ENCODE data around the gene RGS11.
A peak's percentile ranks its signal among the peaks of the same experiment; 100 is the strongest.

RGS11 gene

DNA sequence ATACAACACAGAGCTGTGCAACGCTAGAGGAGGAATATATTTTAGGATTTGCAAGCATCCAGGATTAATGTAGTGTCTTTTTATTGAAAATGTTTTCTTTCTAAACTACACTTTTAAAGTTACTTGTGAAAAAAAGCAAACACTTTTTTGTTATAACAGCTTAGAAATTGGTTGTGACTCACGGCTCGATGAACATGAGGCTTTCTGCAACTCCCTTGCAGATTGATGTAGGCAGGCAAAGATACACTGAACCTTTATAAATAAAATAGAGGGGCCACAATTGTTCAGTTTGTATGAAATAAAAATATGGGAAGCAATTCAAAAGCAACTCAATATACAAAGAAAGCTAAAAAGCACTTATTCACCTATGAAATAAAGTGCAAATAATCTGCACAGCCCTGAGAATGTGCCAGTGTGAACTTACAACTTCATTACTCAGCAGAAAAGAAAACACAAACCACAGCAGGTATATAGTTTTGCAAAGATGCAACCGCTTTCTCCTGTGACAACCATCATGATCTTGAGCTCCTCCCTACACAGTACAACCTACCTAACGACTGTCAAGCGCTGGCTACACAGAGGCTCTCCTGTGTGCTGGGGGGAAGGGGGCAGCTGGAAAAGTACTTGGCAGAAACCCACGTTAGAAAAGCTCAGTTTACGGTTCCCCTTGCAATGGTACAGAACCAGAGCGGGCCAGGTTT is 47.4 kb downstream of the RGS11 start:
- peak; percentile 45 for DNase-seq

DNA sequence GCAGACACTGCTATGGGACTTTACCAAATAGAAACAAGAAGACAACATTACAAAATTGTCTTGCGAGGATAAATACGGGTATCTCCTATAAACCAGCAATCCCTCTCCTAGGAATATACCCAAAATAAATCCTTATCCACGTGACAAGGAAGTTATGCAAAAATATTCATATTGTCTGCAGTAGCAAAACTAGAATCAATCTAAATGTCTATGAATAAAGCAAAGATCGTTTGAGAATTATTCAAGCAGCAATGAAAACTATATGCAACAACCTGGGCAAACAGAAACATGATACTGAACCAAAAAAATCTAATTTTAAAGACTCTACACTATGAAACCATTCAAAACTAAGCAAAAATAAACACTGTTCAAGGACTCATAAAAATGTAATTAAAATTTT is 55.7 kb downstream of the RGS11 start:
- no peak for DNase-seq

All from hematopoietic multipotent progenitor cell treated with erythropoietin and hydrocortisone succinate and interleukin-3 and kit ligand, for 4 days (in vitro differentiated cells).